B cell (primary cell): Measurements from ENCODE around the gene MLXIP. TPM values are rescaled to one million over a fixed set of nuclear protein-coding genes. Genes with fewer than 3 reads are reported as not detected.
A peak's percentile ranks its signal among the peaks of the same experiment; 100 is the strongest.

Experiments
- ATAC-seq: fragments of 200-7000 bp; cut with Tn5 transposase; one replicate; pipeline ENCODE4 v1.10.0; 2021; ENCODE audit warnings: low read depth, mild to moderate bottlenecking, moderate number of reproducible peaks, moderate library complexity
- CTCF ChIA-PET: fragments of 350-600 bp; sonication (Branson Sonifier 250); formaldehyde crosslinking; loops from one replicate; lab custom pipeline; 2021; ENCODE audit warnings: antibody characterized with exemption, inconsistent platforms; lab: Charles Lee
- POLR2A ChIA-PET: fragments of 350-600 bp; sonication (Branson Sonifier 250); formaldehyde crosslinking; loops from one replicate; lab custom pipeline; 2021; ENCODE audit warnings: antibody characterized with exemption; lab: Charles Lee
- DNase-seq: peaks from one replicate; pipeline ENCODE4 v3.0.0; 2013
- H2AFZ ChIP-seq: 2 replicates; pipeline ENCODE4 v1.6.1; 2012; ENCODE audit warnings: mild to moderate bottlenecking, low read depth, low read length; ENCODE audit not compliant: insufficient read depth, poor library complexity, severe bottlenecking
- H3K27ac ChIP-seq, 2 donors: 1 replicate in 1 of 2; 2 replicates in 1 of 2; pipeline ENCODE4 v1.5.1; 2012 to 2013; ENCODE audit warnings: low read length in 2 of 2, mild to moderate bottlenecking in 2 of 2, moderate library complexity in 1 of 2
- H3K27me3 ChIP-seq, 4 experiments: fragments of 200-600 bp in 1 of 4; sonication (generic) in 1 of 4; replicated peaks in 1 of 4; 1 replicate in 2 of 4; 2 replicates in 2 of 4; pipeline versions ENCODE4 v1.6.1 to v1.7.0; 2013 to 2016; ENCODE audit warnings: low read length in 3 of 4, mild to moderate bottlenecking in 2 of 4, mixed read lengths in 1 of 4, moderate library complexity in 1 of 4; ENCODE audit not compliant: insufficient read depth in 4 of 4, control insufficient read depth in 3 of 4; ENCODE audit errors: control extremely low read depth in 1 of 4
- H3K36me3 ChIP-seq, 2 experiments: replicated peaks in 1 of 2; 1 replicate in 1 of 2; 2 replicates in 1 of 2; pipeline versions ENCODE4 v1.6.1 to v1.7.1; 2013; ENCODE audit warnings: low read length in 1 of 2; ENCODE audit not compliant: insufficient read depth in 2 of 2, control insufficient read depth in 1 of 2; ENCODE audit errors: control extremely low read depth in 1 of 2, extremely low read depth in 1 of 2
- H3K4me1 ChIP-seq, 2 donors: fragments of 200-600 bp in 1 of 2; sonication (generic) in 1 of 2; 1 replicate in 1 of 2; 2 replicates in 1 of 2; pipeline versions ENCODE4 v1.5.1 to v1.6.1; 2013 to 2017; ENCODE audit warnings: low read length in 2 of 2; ENCODE audit not compliant: control insufficient read depth in 2 of 2, insufficient read depth in 2 of 2
- H3K4me2 ChIP-seq: replicated peaks from 2 replicates; pipeline ENCODE3; 2012; ENCODE audit warnings: mild to moderate bottlenecking, low read depth, low read length; ENCODE audit not compliant: poor library complexity, severe bottlenecking
- H3K4me3 ChIP-seq, 5 experiments: fragments of 200-600 bp in 1 of 5; sonication (generic) in 1 of 5; 1 replicate in 3 of 5; 2 replicates in 2 of 5; pipeline versions ENCODE4 v1.5.1 to v1.7.0; 2011 to 2016; ENCODE audit warnings: low read length in 4 of 5, mild to moderate bottlenecking in 4 of 5, low read depth in 2 of 5, control low read depth in 1 of 5, moderate library complexity in 1 of 5; ENCODE audit not compliant: insufficient read depth in 1 of 5; ENCODE audit errors: control extremely low read depth in 1 of 5, extremely low read depth in 1 of 5
- H3K79me2 ChIP-seq: fragments of 200-600 bp; sonication (generic); one replicate; pipeline ENCODE4 v1.6.0; 2016; ENCODE audit warnings: low read length; ENCODE audit not compliant: control insufficient read depth, insufficient read depth
- H3K9ac ChIP-seq: fragments of 200-600 bp; sonication (generic); 2 replicates; pipeline ENCODE4 v1.6.1; 2017; ENCODE audit warnings: mild to moderate bottlenecking, low read length, moderate library complexity
- H3K9me3 ChIP-seq, 3 donors: one replicate each; pipeline versions ENCODE4 v1.6.1 to v1.7.1; 2013; ENCODE audit warnings: low read length in 2 of 3; ENCODE audit not compliant: control insufficient read depth in 2 of 3, insufficient read depth in 1 of 3; ENCODE audit errors: control extremely low read depth in 1 of 3
- H4K20me1 ChIP-seq: 2 replicates; pipeline ENCODE4 v1.6.0; 2012; ENCODE audit warnings: mild to moderate bottlenecking, low read length; ENCODE audit not compliant: insufficient read depth, control insufficient read depth, poor library complexity, severe bottlenecking
- H3K27ac Mint-ChIP-seq: one replicate; pipeline ENCODE4 v1.8.0; 2021; ENCODE audit warnings: mixed read lengths
- H3K27me3 Mint-ChIP-seq: one replicate; pipeline ENCODE4 v1.8.0; 2021; ENCODE audit warnings: mixed read lengths
- H3K4me1 Mint-ChIP-seq: one replicate; pipeline ENCODE4 v1.8.0; 2021; ENCODE audit warnings: mixed read lengths
- H3K4me3 Mint-ChIP-seq: one replicate; pipeline ENCODE4 v1.8.0; 2021; ENCODE audit warnings: mixed read lengths
- H3K9me3 Mint-ChIP-seq: one replicate; pipeline ENCODE4 v1.8.0; 2022; ENCODE audit warnings: mixed read lengths; ENCODE audit not compliant: insufficient read depth
- CTCF ChIP-seq: fragments of 200-600 bp; IDR thresholded peaks from one replicate; pipeline ENCODE4 v1.8.0; 2022; ENCODE audit warnings: antibody characterized with exemption, mild to moderate bottlenecking
- EZH2 ChIP-seq: IDR thresholded peaks from 2 replicates; pipeline ENCODE4 v1.6.1; 2012; ENCODE audit warnings: borderline replicate concordance, low read depth, mild to moderate bottlenecking, moderate library complexity, low read length; ENCODE audit not compliant: insufficient read depth, poor library complexity, severe bottlenecking
- WGBS: methylation state at CpG from one replicate; pipeline ENCODE4 v1.1.5; 2013; ENCODE audit warnings: missing lambda C conversion rate; ENCODE audit not compliant: insufficient coverage; 5-methylcytosine and 5-hydroxymethylcytosine counted together
- intact Hi-C: fragments of 100-400 bp; cut with micrococcal nuclease; formaldehyde crosslinking; loops from one replicate; pipeline ENCODE4 v1.10.0; 2022
- polyA plus RNA-seq: library from polyadenylated mRNA; depleted of rRNA; stranded (reverse); fragments of >200 nt; gene quantifications from 2 replicates; pipeline ENCODE4 v1.2.3, GENCODE V29; 2012
- total RNA-seq, 2 donors: library from RNA; stranded (reverse); fragments of 120-200 nt in 1 of 2; gene quantifications; 1 replicate in 1 of 2; 2 replicates in 1 of 2; pipeline versions ENCODE4 v1.2.3 to v1.2.4, GENCODE V29; 2013 to 2022

MLXIP gene
- total and polyA plus RNA-seq, 2 donors (not counting 1 experiment from before 2014, with no cell fraction given), result 28.1 to 91.2 TPM

GRCh38 chr12:122090759-122091515, 12.4 kb downstream of the MLXIP start:
- H3K27ac ChIP-seq, result no peak overlapping the region
- ATAC-seq (no peak), DNase-seq (no peak)
- Mint-ChIP-seq H3K9me3 (no peaks in the 10 kb centered on the region), H3K4me1 (peaks cover 48% of the 10 kb centered on the region), H3K27ac (peak overlapping the region; percentile 42), H3K27me3 (no peaks in the 10 kb centered on the region), H3K4me3 (no peak overlapping the region)
- peaks cover 26 to 33% of the 10 kb centered on the region in 2 donors for H3K4me1 ChIP-seq
- H4K20me1 ChIP-seq, result peaks cover 65% of the 10 kb centered on the region
- POLR2A ChIA-PET, result no interaction called here
- peaks cover 0 to 9% of the 10 kb centered on the region in 2 experiments for H3K36me3 ChIP-seq
- 90% methylated on average over 6 of the region's 7 CpGs for WGBS
- H3K4me2 ChIP-seq, result no peak overlapping the region
- no peaks in the 10 kb centered on the region for H3K27me3 ChIP-seq
- CTCF ChIA-PET, result interaction anchor here (0.8 to 2.5 kb wide), 4 partner anchors 10 to 43 kb away, joined by 3 to 12 read pairs (median 4); no protein-coding TSS in a partner anchor
- H3K9ac ChIP-seq, result no peak overlapping the region
- H3K79me2 ChIP-seq, result peaks cover 88% of the 10 kb centered on the region
- intact Hi-C loops, result no loop called here
- no peak overlapping the region for H3K4me3 ChIP-seq
- no peak overlapping the region for H2AFZ ChIP-seq
- H3K9me3 ChIP-seq, result no peaks in the 10 kb centered on the region
- no peak for TF ChIP-seq CTCF
- no peak for TF ChIP-seq EZH2
